IPS-18c (cell line): ENCODE data around the gene DGCR6.
"Not testable (repeated sequence)": the region's sequence is repeated elsewhere in the genome, so short reads cannot be mapped to it uniquely, and the experiment has no call there.

Source experiments
- H3K4me3 ChIP-seq: 2 replicates; pipeline ENCODE4 v1.7.0; 2013; ENCODE audit warnings: low read depth, mild to moderate bottlenecking, low read length, moderate library complexity; ENCODE audit not compliant: insufficient read depth
- H3K9me3 ChIP-seq: one replicate; pipeline ENCODE4 v1.6.1; 2013; ENCODE audit warnings: mild to moderate bottlenecking, low read length, moderate library complexity; ENCODE audit not compliant: control insufficient read depth, insufficient read depth

The DGCR6 gene

GRCh38 chr22:18956121-18956895 is 50.2 kb downstream of the DGCR6 start:
- H3K9me3 ChIP-seq, H3K4me3 ChIP-seq: not testable (repeated sequence)

- H3K4me3 ChIP-seq, H3K9me3 ChIP-seq: not testable (repeated sequence)
These were observed 50.8 kb downstream of the DGCR6 start for GRCh38 chr22:18956956-18957355.

- not testable (repeated sequence) for H3K9me3 ChIP-seq, H3K4me3 ChIP-seq
These were observed 51.7 kb downstream of the DGCR6 start for GRCh38 chr22:18957621-18958320.

GRCh38 chr22:18958321-18958705 is 52.2 kb downstream of the DGCR6 start:
- H3K4me3 ChIP-seq, H3K9me3 ChIP-seq: not testable (repeated sequence)

- H3K4me3 ChIP-seq, H3K9me3 ChIP-seq: not testable (repeated sequence)
These were observed 52.6 kb downstream of the DGCR6 start for GRCh38 chr22:18958738-18959137.

GRCh38 chr22:18959266-18959665 is 53.1 kb downstream of the DGCR6 start:
- not testable (repeated sequence) for H3K9me3 ChIP-seq, H3K4me3 ChIP-seq

GRCh38 chr22:18959741-18960140 is 53.6 kb downstream of the DGCR6 start:
- not testable (repeated sequence) for H3K4me3 ChIP-seq, H3K9me3 ChIP-seq

GRCh38 chr22:18960166-18960820 is 54.2 kb downstream of the DGCR6 start:
- H3K4me3 ChIP-seq, H3K9me3 ChIP-seq: not testable (repeated sequence)

GRCh38 chr22:18961201-18961600 is 55.1 kb downstream of the DGCR6 start:
- H3K4me3 ChIP-seq, H3K9me3 ChIP-seq: not testable (repeated sequence)
